Loucy (cell line): Measurements from ENCODE around the gene NRBP1.
"Not testable (repeated sequence)": the region's sequence is repeated elsewhere in the genome, so short reads cannot be mapped to it uniquely, and the experiment has no call there.

Experiments
- H2AFZ ChIP-seq: fragments of 200-600 bp; sonication (generic); 2 replicates; pipeline ENCODE4 v1.6.0; 2016; ENCODE audit warnings: antibody characterized with exemption, mild to moderate bottlenecking, low read length, moderate library complexity
- H3F3A ChIP-seq: fragments of 200-600 bp; 2 replicates; pipeline ENCODE4 v1.6.0; 2016; ENCODE audit warnings: antibody characterized with exemption, low read depth, mild to moderate bottlenecking
- H3K27me3 ChIP-seq: fragments of 200-600 bp; sonication (generic); 2 replicates; pipeline ENCODE4 v1.6.1; 2014; ENCODE audit warnings: low read length, mild to moderate bottlenecking; ENCODE audit not compliant: insufficient read depth, poor library complexity, severe bottlenecking
- H3K36me3 ChIP-seq: fragments of 200-600 bp; sonication (generic); 2 replicates; pipeline ENCODE4 v1.6.1; 2016; ENCODE audit warnings: low read length; ENCODE audit not compliant: insufficient read depth
- H3K4me1 ChIP-seq: fragments of 200-600 bp; sonication (generic); 2 replicates; pipeline ENCODE4 v1.5.1; 2014; ENCODE audit warnings: low read length, mild to moderate bottlenecking; ENCODE audit not compliant: insufficient read depth, poor library complexity, severe bottlenecking
- H3K4me2 ChIP-seq: fragments of 200-600 bp; sonication (generic); 2 replicates; pipeline ENCODE4 v1.6.0; 2014; ENCODE audit warnings: antibody characterized with exemption, low read length, low read depth, mild to moderate bottlenecking; ENCODE audit not compliant: poor library complexity, severe bottlenecking
- H3K4me3 ChIP-seq: fragments of 200-600 bp; sonication (generic); 2 replicates; pipeline ENCODE4 v1.5.1; 2014; ENCODE audit warnings: low read length, mild to moderate bottlenecking, mixed read lengths; ENCODE audit not compliant: poor library complexity, severe bottlenecking
- H3K79me2 ChIP-seq: fragments of 200-600 bp; sonication (generic); 2 replicates; pipeline ENCODE4 v1.6.1; 2014; ENCODE audit warnings: low read length; ENCODE audit not compliant: insufficient read depth
- H3K9ac ChIP-seq: fragments of 200-600 bp; sonication (generic); 2 replicates; pipeline ENCODE4 v1.6.0; 2014; ENCODE audit warnings: mild to moderate bottlenecking, low read depth, low read length, moderate library complexity; ENCODE audit not compliant: poor library complexity, severe bottlenecking
- H3K9me2 ChIP-seq: fragments of 200-600 bp; sonication (generic); replicated peaks from 2 replicates; pipeline ENCODE4 v1.6.1; 2016; ENCODE audit warnings: low read depth, low read length, mixed read lengths
- H3K9me3 ChIP-seq: fragments of 200-600 bp; sonication (generic); 2 replicates; pipeline ENCODE4 v1.6.1; 2014; ENCODE audit warnings: mild to moderate bottlenecking, antibody characterized with exemption, low read length, low read depth; ENCODE audit not compliant: insufficient read depth
- H4K20me1 ChIP-seq: fragments of 200-600 bp; sonication (generic); 2 replicates; pipeline ENCODE4 v1.6.0; 2014; ENCODE audit warnings: antibody characterized with exemption, low read length, mild to moderate bottlenecking; ENCODE audit not compliant: insufficient read depth, poor library complexity, severe bottlenecking
- CTCF ChIP-seq: fragments of 200-600 bp; sonication (generic); conservative IDR thresholded peaks from 2 replicates; pipeline ENCODE4 v1.5.1; 2014; ENCODE audit warnings: mild to moderate bottlenecking, antibody characterized with exemption, low read length
- EZH2phosphoT487 ChIP-seq: fragments of 200-600 bp; IDR thresholded peaks from 2 replicates; pipeline ENCODE4 v1.6.1; 2018; ENCODE audit warnings: antibody characterized with exemption, mild to moderate bottlenecking, moderate library complexity, borderline replicate concordance

The NRBP1 gene

GRCh38 chr2:27420996-27421395 is 7.4 kb upstream of the NRBP1 start:
- Histone ChIP-seq H4K20me1 (no peaks in the 10 kb centered on the region), H3K27me3 (no peaks in the 10 kb centered on the region), H3K9me2 (no peaks in the 10 kb centered on the region), H3K4me2 (no peak overlapping the region), H3K9ac (no peak overlapping the region), H3K4me3 (no peak overlapping the region), H2AFZ (no peak overlapping the region), H3K79me2 (no peaks in the 10 kb centered on the region), H3K9me3 (no peaks in the 10 kb centered on the region), H3K36me3 (no peaks in the 10 kb centered on the region), H3F3A (no peaks in the 10 kb centered on the region), H3K4me1 (no peaks in the 10 kb centered on the region)
- no peak for TF ChIP-seq EZH2phosphoT487
- TF ChIP-seq CTCF = no peak

GRCh38 chr2:27421660-27422250 is 6.7 kb upstream of the NRBP1 start:
- Histone ChIP-seq H3K9ac (no peak overlapping the region), H3K4me2 (no peak overlapping the region), H3K9me2 (no peaks in the 10 kb centered on the region), H3K9me3 (no peaks in the 10 kb centered on the region), H3K4me1 (no peaks in the 10 kb centered on the region), H3K4me3 (no peak overlapping the region), H2AFZ (no peak overlapping the region), H3F3A (no peaks in the 10 kb centered on the region), H4K20me1 (no peaks in the 10 kb centered on the region), H3K79me2 (no peaks in the 10 kb centered on the region), H3K36me3 (no peaks in the 10 kb centered on the region), H3K27me3 (no peaks in the 10 kb centered on the region)
- TF ChIP-seq EZH2phosphoT487 = no peak
- TF ChIP-seq CTCF = no peak

- no peak overlapping the region for H3K4me3 ChIP-seq
- no peaks in the 10 kb centered on the region for H3K36me3 ChIP-seq
- H3K9me3 ChIP-seq = no peaks in the 10 kb centered on the region
- no peak overlapping the region for H3K4me2 ChIP-seq
- TF ChIP-seq EZH2phosphoT487 = no peak
- TF ChIP-seq CTCF = no peak
- no peak overlapping the region for H2AFZ ChIP-seq
- H4K20me1 ChIP-seq = no peaks in the 10 kb centered on the region
- no peaks in the 10 kb centered on the region for H3K27me3 ChIP-seq
- H3K9me2 ChIP-seq = no peaks in the 10 kb centered on the region
- no peaks in the 10 kb centered on the region for H3F3A ChIP-seq
- no peak overlapping the region for H3K9ac ChIP-seq
- H3K79me2 ChIP-seq = no peaks in the 10 kb centered on the region
- H3K4me1 ChIP-seq = peaks cover 5% of the 10 kb centered on the region
These were observed 5.5 kb upstream of the NRBP1 start for GRCh38 chr2:27422958-27423357.

- not testable (repeated sequence) for H3K9me3 ChIP-seq, H2AFZ ChIP-seq, H3K9ac ChIP-seq, H3K4me2 ChIP-seq, H3K27me3 ChIP-seq, H3F3A ChIP-seq, H3K36me3 ChIP-seq, H3K4me3 ChIP-seq, H4K20me1 ChIP-seq, H3K9me2 ChIP-seq
- H3K79me2 ChIP-seq = peaks cover 11% of the 10 kb centered on the region
- H3K4me1 ChIP-seq = peaks cover 14% of the 10 kb centered on the region
These were observed 3.4 kb upstream of the NRBP1 start for GRCh38 chr2:27425039-27425438.
